ENCODE data around the gene CHCHD3. TPM values are rescaled to one million over a fixed set of nuclear protein-coding genes. Genes with fewer than 3 reads are reported as not detected.

The CHCHD3 gene
- total and polyA plus RNA-seq, 2 of the 4 experiments (the other 2 are of a cell fraction), result 56.9 to 141 TPM

DNA sequence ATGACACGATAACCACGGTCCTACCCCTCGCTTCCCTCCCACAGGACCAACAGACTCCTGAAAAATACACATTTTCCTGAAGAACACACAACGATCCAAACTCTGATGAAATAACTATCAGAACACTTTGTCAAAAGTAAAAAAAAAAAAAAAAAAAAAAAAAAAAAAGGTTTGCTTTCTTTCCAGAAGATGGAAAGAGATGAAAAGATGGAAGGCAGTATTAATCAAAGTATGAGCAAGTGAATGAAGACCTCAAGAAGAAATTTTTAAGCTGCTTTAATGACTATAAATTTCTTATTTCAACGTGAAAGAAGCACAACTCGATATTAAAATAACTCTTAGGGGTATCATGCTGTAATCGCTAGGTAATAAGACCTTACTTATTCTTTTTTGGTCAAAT lies 202.3 kb downstream of the CHCHD3 start:
- Histone ChIP-seq H4K5ac (ENCODE audit: low read depth, low read length) (no peak overlapping the region), H2BK5ac (ENCODE audit: low read depth, low read length, poor library complexity, severe bottlenecking) (no peak overlapping the region), H2BK120ac (ENCODE audit: low read depth, low read length) (no peak overlapping the region), H3K79me1 (ENCODE audit: low read depth in 1 of 2, low read length in 2 of 2) (peaks cover 3 to 7% of the 10 kb centered on the region in 2 experiments; a peak in 2 of 4 replicates), H3K9ac (ENCODE audit: low read depth, low read length) (no peak overlapping the region), H3K14ac (replicated peaks; ENCODE audit: low read depth, low read length) (no peak overlapping the region), H2AK9ac (replicated peaks; ENCODE audit: low read depth, low read length, poor library complexity) (no peak overlapping the region), H3K23ac (ENCODE audit: low read depth, low read length) (no peak overlapping the region), H3K4me3 (ENCODE audit: insufficient read depth, low read depth, low read length) (no peak overlapping the region), H2BK20ac (ENCODE audit: low read depth, low read length) (no peak overlapping the region), H3K27ac (ENCODE audit: insufficient read depth, low read length) (no peak overlapping the region), H3K4ac (ENCODE audit: low read depth, low read length) (no peak overlapping the region), H3K9me3 (ENCODE audit: control insufficient read depth, insufficient read depth, low read length) (no peaks in the 10 kb centered on the region), H2AK5ac (ENCODE audit: low read depth, low read length) (no peak overlapping the region), H3K4me1 (ENCODE audit: control insufficient read depth, insufficient read depth, low read length) (peaks cover 2% of the 10 kb centered on the region; the same call in 1 of the 2 replicates), H3K18ac (ENCODE audit: low read depth, low read length) (no peak overlapping the region), H3K9me1 (ENCODE audit: insufficient read depth, low read length) (no peaks in the 10 kb centered on the region), H2BK15ac (ENCODE audit: low read depth, low read length) (no peak overlapping the region), H4K91ac (ENCODE audit: insufficient read depth, low read depth, low read length) (no peak overlapping the region), H4K8ac (ENCODE audit: low read depth in 2 of 2, low read length in 2 of 2) (no peak overlapping the region), H3K36me3 (ENCODE audit: control insufficient read depth, insufficient read depth, low read length) (no peaks in the 10 kb centered on the region), H4K20me1 (ENCODE audit: insufficient read depth, low read length) (no peaks in the 10 kb centered on the region), H3K4me2 (ENCODE audit: low read depth, low read length) (no peak overlapping the region), H2AFZ (replicated peaks; ENCODE audit: low read length, poor library complexity) (no peak overlapping the region), H3K56ac (ENCODE audit: extremely low read depth, insufficient read depth, low read length) (no peak overlapping the region), H3K27me3 (ENCODE audit: control insufficient read depth, insufficient read depth, low read length) (no peaks in the 10 kb centered on the region)
- in situ Hi-C loops (cut with MboI; ENCODE audit: low sequenced_read_pairs), result no loop called here
- BruUV-seq (replicated peaks), result no TSS peak
- TF ChIP-seq, protein P1, sequence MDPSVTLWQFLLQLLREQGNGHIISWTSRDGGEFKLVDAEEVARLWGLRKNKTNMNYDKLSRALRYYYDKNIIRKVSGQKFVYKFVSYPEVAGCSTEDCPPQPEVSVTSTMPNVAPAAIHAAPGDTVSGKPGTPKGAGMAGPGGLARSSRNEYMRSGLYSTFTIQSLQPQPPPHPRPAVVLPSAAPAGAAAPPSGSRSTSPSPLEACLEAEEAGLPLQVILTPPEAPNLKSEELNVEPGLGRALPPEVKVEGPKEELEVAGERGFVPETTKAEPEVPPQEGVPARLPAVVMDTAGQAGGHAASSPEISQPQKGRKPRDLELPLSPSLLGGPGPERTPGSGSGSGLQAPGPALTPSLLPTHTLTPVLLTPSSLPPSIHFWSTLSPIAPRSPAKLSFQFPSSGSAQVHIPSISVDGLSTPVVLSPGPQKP (IDR thresholded peaks at IDR 0.05; ENCODE audit: borderline replicate concordance, low read depth, low read length), result no peak
- TF ChIP-seq RAD21 (IDR thresholded peaks at IDR 0.05; ENCODE audit: low read length), result no peak
- no peak for TF ChIP-seq RFX5 (IDR thresholded peaks at IDR 0.05; ENCODE audit: low read depth, low read length)
- TF ChIP-seq, protein P2, sequence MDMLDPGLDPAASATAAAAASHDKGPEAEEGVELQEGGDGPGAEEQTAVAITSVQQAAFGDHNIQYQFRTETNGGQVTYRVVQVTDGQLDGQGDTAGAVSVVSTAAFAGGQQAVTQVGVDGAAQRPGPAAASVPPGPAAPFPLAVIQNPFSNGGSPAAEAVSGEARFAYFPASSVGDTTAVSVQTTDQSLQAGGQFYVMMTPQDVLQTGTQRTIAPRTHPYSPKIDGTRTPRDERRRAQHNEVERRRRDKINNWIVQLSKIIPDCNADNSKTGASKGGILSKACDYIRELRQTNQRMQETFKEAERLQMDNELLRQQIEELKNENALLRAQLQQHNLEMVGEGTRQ (IDR thresholded peaks at IDR 0.05; ENCODE audit: low read depth, low read length), result no peak
- no peak for TF ChIP-seq BHLHE40 (IDR thresholded peaks at IDR 0.05; ENCODE audit: low read depth, low read length)
- no peak for TF ChIP-seq MAZ (IDR thresholded peaks at IDR 0.05; ENCODE audit: borderline replicate concordance, low read depth, low read length)
- TF ChIP-seq, protein P3, sequence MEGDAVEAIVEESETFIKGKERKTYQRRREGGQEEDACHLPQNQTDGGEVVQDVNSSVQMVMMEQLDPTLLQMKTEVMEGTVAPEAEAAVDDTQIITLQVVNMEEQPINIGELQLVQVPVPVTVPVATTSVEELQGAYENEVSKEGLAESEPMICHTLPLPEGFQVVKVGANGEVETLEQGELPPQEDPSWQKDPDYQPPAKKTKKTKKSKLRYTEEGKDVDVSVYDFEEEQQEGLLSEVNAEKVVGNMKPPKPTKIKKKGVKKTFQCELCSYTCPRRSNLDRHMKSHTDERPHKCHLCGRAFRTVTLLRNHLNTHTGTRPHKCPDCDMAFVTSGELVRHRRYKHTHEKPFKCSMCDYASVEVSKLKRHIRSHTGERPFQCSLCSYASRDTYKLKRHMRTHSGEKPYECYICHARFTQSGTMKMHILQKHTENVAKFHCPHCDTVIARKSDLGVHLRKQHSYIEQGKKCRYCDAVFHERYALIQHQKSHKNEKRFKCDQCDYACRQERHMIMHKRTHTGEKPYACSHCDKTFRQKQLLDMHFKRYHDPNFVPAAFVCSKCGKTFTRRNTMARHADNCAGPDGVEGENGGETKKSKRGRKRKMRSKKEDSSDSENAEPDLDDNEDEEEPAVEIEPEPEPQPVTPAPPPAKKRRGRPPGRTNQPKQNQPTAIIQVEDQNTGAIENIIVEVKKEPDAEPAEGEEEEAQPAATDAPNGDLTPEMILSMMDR (conservative IDR thresholded peaks at IDR 0.05; ENCODE audit: low read depth, low read length), result no peak
- TF ChIP-seq MXI1 (IDR thresholded peaks at IDR 0.05; ENCODE audit: borderline replicate concordance, low read depth, low read length), result no peak
- no peak for TF ChIP-seq MAFK (IDR thresholded peaks at IDR 0.05; ENCODE audit: low read depth, low read length)
- no peak for TF ChIP-seq RCOR1 (IDR thresholded peaks at IDR 0.05; ENCODE audit: insufficient replicate concordance, low read length)
- no peak for TF ChIP-seq NFE2L2 (IDR thresholded peaks at IDR 0.05; ENCODE audit: low read depth, low read length)
- TF ChIP-seq SMC3 (IDR thresholded peaks at IDR 0.05; ENCODE audit: low read depth, low read length), result no peak
- no peak for TF ChIP-seq FOS (IDR thresholded peaks at IDR 0.05; ENCODE audit: low read depth, low read length)
- no peak for TF ChIP-seq POLR2A (IDR thresholded peaks at IDR 0.05; ENCODE audit: low read depth, low read length)
- TF ChIP-seq CEBPB (IDR thresholded peaks at IDR 0.05; ENCODE audit: low read depth, low read length), result no peak
- TF ChIP-seq CHD1 (IDR thresholded peaks at IDR 0.05; ENCODE audit: low read depth, low read length), result no peak
- intact Hi-C loops (cut with micrococcal nuclease), result no loop called here
- ATAC-seq (ENCODE audit: low read depth) (no peak), DNase-seq (no peak)
- no CpG with 5 or more reads among the region's 7 CpGs for WGBS, 2 experiments (ENCODE audit: extremely low coverage in 2 of 2, insufficient read length in 1 of 2)
- CTCF ChIA-PET, result interaction anchor here (0.6 kb wide), 1 partner anchor 171 kb away, joined by 3 read pairs; no protein-coding TSS in a partner anchor
- POLR2A ChIA-PET (ENCODE audit: unreplicated experiment), result no interaction called here
- dilution Hi-C loops (cut with HindIII; ENCODE audit: low sequenced_read_pairs, unreplicated experiment), result no loop called here
